ENCODE results near the gene GSDMA. TPM values are rescaled to one million over a fixed set of nuclear protein-coding genes. Genes with fewer than 3 reads are reported as not detected.

GSDMA gene
- total RNA-seq, 1 donor from 2014 or later = not detected

DNA sequence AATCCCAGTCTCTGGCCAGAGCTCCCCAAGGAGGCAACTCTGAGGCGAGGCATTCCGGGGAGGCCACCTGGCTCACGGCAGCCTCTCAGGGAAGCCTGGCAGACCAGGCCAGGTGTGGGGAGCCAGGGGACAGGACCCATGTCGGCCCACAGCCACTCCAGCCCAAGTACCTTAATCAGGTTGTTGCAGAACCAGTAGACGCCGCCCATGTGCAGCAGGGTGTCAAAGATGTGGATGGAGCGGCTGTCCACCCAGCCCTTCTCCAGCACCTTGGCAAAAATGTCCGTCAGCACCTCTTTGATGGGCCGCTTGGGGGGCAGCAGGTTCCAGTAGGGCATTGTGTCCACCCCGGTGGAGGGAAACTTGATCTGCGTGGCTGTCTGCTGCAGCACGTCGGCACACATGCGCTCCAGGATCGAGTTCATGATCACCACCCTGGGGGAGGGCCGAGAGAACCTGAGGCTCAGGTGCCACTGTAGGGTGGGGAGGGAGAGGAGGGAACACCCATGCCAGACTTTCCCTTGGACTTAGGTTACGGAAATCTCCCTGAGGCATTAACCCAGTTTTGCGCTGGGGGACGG lies 60.2 kb downstream of the GSDMA start:
- TF ChIP-seq, protein P1, sequence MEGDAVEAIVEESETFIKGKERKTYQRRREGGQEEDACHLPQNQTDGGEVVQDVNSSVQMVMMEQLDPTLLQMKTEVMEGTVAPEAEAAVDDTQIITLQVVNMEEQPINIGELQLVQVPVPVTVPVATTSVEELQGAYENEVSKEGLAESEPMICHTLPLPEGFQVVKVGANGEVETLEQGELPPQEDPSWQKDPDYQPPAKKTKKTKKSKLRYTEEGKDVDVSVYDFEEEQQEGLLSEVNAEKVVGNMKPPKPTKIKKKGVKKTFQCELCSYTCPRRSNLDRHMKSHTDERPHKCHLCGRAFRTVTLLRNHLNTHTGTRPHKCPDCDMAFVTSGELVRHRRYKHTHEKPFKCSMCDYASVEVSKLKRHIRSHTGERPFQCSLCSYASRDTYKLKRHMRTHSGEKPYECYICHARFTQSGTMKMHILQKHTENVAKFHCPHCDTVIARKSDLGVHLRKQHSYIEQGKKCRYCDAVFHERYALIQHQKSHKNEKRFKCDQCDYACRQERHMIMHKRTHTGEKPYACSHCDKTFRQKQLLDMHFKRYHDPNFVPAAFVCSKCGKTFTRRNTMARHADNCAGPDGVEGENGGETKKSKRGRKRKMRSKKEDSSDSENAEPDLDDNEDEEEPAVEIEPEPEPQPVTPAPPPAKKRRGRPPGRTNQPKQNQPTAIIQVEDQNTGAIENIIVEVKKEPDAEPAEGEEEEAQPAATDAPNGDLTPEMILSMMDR (IDR thresholded peaks at IDR 0.05; ENCODE audit: unreplicated experiment) = no peak
- H3K9me3 Mint-ChIP-seq (ENCODE audit: low read depth) = no peaks in the 10 kb centered on the region
- no peaks in the 10 kb centered on the region for H3K4me1 Mint-ChIP-seq (ENCODE audit: low read depth)
- no peak overlapping the region for H3K4me3 Mint-ChIP-seq (ENCODE audit: low read depth)
- peaks cover 16% of the 10 kb centered on the region for H3K36me3 Mint-ChIP-seq (ENCODE audit: insufficient read depth)
- no peaks in the 10 kb centered on the region for H3K27me3 Mint-ChIP-seq
- H3K27ac Mint-ChIP-seq = no peak overlapping the region
- no peak for DNase-seq (ENCODE audit: low spot score, unreplicated experiment)

DNA sequence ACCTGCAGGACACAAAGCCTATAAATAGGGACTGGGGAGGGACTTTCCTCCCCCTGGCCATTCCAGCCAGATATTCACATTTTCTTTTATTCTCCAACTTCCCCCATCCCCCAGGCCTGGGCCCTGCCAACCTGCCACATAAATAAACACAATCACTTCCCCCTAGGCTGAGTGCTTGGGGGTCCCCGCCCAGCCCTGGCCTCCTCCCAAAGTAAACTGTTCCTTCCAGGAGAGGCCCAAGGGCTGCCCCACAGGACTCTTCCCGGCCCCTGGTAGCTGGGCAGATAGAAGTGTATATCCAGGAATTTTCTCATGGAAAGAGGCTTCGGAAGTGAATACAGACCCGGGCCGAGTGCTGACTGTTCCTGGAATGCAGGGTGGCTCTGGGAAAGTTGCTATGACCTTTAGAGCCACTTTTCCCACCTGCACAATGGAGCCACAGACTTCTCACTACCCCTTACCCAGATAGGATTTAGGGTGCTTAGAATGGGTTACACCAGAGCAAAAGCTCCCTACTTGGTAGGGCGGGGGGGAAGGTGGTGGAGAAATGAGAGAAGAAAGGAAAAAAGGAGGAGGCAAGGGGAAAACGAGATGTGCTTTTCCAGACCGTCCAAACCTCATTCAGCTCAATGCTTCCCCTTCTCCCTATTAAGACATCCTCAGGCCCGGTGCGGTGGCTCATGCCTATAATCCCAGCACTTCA lies 60.9 kb downstream of the GSDMA start:
- TF ChIP-seq, protein P1 (IDR thresholded peaks at IDR 0.05; ENCODE audit: unreplicated experiment) = no peak
- Mint-ChIP-seq H3K4me3 (ENCODE audit: low read depth) (no peak overlapping the region), H3K27ac (peak overlapping the region; percentile 49), H3K9me3 (ENCODE audit: low read depth) (no peaks in the 10 kb centered on the region), H3K4me1 (ENCODE audit: low read depth) (no peaks in the 10 kb centered on the region), H3K27me3 (no peaks in the 10 kb centered on the region), H3K36me3 (ENCODE audit: insufficient read depth) (peaks cover 18% of the 10 kb centered on the region)
- no peak for DNase-seq (ENCODE audit: low spot score, unreplicated experiment)

DNA sequence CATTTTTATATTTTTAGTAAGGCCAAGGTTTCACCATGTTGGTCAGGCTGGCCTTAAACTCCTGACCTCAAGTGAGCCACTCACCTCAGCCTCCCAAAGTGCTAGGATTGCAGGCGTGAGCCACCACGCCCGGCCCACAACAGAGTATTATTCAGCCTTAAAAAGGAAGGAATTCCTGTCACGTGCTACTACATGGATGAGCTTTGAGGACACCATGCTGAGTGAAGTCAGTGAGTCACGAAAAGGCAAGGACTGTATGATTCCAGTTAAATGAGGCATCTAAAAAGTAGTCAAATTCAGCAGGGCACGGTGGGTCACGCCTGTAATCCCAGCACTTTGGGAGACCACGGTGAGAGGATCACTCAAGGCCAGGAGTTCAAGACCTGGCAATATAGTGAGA lies 62.1 kb downstream of the GSDMA start:
- TF ChIP-seq, protein P1 (IDR thresholded peaks at IDR 0.05; ENCODE audit: unreplicated experiment) = no peak
- Mint-ChIP-seq H3K36me3 (ENCODE audit: insufficient read depth) (peaks cover 18% of the 10 kb centered on the region), H3K4me1 (ENCODE audit: low read depth) (no peaks in the 10 kb centered on the region), H3K27ac (no peak overlapping the region), H3K4me3 (ENCODE audit: low read depth) (no peak overlapping the region), H3K9me3 (ENCODE audit: low read depth) (no peaks in the 10 kb centered on the region), H3K27me3 (no peaks in the 10 kb centered on the region)
- DNase-seq (ENCODE audit: low spot score, unreplicated experiment) = no peak

DNA sequence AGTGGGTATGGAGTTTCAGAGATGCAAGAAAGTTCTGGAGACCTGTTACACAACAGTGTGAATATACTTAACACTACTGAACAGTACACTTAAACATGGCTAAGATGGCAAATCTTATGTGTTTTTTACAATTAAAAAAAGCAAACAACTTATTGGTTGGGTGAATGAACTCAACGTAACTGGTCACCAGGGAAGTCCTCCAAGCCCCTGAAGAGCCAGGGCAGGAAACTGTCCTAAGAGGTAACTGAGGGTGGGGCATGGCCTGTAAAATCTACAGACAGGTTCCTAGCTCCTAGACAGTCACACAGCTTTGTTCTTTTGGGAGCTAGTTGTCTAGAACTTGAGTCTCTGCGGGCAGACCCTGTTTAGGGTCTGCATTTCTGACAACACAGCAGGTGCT lies 62.8 kb downstream of the GSDMA start:
- Mint-ChIP-seq H3K4me1 (ENCODE audit: low read depth) (no peaks in the 10 kb centered on the region), H3K27ac (no peak overlapping the region), H3K27me3 (no peaks in the 10 kb centered on the region), H3K36me3 (ENCODE audit: insufficient read depth) (peaks cover 18% of the 10 kb centered on the region), H3K4me3 (ENCODE audit: low read depth) (no peak overlapping the region), H3K9me3 (ENCODE audit: low read depth) (no peaks in the 10 kb centered on the region)
- DNase-seq (ENCODE audit: low spot score, unreplicated experiment) = no peak
- TF ChIP-seq, protein P1 (IDR thresholded peaks at IDR 0.05; ENCODE audit: unreplicated experiment) = no peak

DNA sequence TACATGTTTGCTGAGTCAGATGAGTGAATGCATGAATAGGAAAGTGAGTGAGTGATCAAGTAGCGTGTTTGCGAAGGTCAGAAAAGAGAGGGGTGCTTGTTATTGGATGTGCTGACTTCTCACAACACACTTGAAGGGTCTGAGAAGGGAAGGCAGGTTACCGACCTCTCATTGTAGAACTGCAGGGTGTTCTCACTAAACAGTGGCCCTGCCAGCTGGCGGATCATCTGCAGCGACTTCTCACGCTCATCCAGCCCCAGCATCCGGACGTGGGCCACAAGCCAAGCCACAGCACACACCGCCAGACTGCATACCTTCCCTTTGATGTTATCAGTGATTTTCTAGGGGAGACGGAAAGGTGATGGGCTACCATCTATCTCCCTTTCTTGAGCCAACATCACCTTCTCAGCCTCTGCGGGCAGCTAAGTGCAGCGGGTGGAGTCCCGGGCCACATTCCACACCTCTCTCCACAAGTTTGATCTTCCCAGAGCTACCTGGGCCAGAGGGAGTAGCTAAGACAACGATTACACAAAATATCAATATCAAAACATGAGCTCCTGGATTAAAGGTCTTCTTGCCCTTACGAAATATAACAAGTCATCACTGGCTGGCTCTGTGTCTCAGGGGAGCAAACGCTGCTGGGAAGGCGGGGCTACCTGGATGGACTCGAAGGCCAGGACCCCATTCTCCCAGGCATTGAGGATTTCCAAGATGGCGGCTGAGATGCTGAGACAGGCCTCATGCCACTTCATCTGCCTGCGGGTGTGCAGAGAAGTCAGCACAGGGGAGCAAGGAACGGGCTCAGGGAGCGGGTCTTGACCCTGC lies 63.4 kb downstream of the GSDMA start:
- Mint-ChIP-seq H3K9me3 (ENCODE audit: low read depth) (no peaks in the 10 kb centered on the region), H3K36me3 (ENCODE audit: insufficient read depth) (peaks cover 14% of the 10 kb centered on the region), H3K4me3 (ENCODE audit: low read depth) (no peak overlapping the region), H3K27me3 (no peaks in the 10 kb centered on the region), H3K4me1 (ENCODE audit: low read depth) (no peaks in the 10 kb centered on the region), H3K27ac (peak overlapping the region; percentile 35)
- TF ChIP-seq, protein P1 (IDR thresholded peaks at IDR 0.05; ENCODE audit: unreplicated experiment) = no peak
- DNase-seq (ENCODE audit: low spot score, unreplicated experiment) = no peak
